HG03039 (cell line): ENCODE data around the gene TDRD12.
"Not testable (repeated sequence)": the region's sequence is repeated elsewhere in the genome, so short reads cannot be mapped to it uniquely, and the experiment has no call there.

Experiments
- ATAC-seq: cut with Tn5 transposase; IDR thresholded peaks from one replicate; pipeline ENCODE4 v1.9.1; 2021; ENCODE audit warnings: mild to moderate bottlenecking, moderate library complexity; ENCODE audit not compliant: unreplicated experiment

Gene TDRD12

DNA sequence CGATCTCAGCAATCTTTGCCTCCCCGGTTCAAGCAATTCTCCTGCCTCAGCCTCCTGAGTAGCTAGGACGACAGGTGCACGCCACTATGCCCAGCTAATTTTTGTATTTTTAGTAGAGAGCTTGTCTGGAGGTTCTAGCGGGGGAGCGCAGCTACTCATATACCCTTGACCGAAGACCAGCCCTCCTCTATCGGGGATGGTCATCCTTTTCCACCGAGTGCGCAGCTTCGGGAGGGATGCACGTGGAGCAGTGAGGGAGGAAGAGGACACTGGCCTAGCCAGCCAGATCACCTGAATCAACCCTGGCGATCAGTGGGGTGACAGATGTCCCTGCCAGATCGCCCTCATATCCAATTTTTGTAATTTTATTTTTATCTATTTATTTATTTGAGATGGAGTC is 143.2 kb downstream of the TDRD12 start:
- no peak for ATAC-seq

DNA sequence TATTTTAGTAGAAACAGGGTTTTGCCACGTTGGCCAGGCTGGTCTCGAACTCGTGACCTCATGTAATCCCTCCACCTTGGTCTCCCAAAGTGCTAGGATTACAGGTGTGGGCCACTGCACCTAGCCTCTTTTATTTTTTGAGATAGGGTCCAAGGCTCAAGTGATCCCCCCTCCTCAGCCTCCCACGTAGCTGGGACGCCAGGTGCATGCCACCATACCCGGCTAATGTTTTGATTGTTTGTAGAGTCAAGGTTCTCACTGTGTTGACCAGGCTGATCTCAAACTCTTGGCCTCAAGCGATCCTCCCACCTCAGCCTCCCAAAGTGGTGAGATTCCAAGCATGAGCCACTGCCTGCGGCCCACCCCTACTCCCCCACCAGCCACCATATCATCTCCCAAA is 143.7 kb downstream of the TDRD12 start:
- ATAC-seq: no peak

DNA sequence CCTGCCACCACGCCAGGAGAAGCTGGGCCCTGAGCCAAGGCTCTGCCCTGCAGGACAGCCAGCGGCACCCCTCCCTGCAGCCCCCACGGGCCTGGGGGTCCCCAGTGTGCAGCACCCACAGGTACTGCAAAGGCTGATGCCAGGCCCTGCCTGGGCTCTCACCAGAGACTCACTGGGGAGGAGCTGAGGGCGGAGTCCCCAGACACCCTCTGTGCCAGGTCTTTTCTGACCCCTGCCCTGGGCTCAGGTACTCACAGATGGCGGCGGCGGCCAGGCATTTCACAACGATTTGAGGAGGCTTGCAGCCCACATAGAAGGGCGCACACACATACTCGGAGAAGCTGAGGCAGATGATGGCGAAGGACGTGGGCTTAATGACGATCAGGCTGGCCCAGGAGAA is 144.3 kb downstream of the TDRD12 start:
- ATAC-seq: no peak

DNA sequence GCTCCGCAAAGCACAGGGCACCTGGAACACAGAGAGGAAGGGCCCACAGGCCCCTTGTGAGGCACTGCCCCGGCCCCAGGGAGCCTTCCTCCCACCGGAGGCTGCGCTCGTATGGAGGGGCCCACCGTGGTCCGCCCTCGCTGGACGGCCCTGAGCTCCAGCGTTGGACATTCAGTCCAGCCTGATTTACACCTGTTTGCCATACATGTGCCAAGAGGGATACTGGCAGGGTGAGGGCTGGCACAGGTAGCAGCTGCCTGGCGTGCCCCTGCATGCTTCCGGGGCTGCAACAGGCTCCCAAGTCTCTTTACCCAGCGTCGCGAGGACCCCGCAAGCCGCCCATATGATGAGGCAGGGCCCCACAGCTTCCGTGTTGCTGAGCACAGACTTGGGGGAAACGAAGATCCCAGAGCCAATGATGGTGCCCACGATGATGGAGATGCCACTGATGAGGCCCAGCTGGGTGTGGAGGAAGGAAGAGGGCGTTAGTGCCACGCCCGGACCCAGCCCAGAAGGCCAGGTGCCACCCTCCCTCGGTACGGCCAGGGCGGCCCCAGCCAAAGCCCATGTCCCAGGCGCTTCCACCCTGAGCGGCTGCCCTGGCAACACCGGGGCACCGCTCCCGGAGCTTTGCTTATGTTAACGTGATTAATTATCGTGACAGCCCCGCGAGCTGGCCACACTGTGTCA is 144.9 kb downstream of the TDRD12 start:
- ATAC-seq: no peak

DNA sequence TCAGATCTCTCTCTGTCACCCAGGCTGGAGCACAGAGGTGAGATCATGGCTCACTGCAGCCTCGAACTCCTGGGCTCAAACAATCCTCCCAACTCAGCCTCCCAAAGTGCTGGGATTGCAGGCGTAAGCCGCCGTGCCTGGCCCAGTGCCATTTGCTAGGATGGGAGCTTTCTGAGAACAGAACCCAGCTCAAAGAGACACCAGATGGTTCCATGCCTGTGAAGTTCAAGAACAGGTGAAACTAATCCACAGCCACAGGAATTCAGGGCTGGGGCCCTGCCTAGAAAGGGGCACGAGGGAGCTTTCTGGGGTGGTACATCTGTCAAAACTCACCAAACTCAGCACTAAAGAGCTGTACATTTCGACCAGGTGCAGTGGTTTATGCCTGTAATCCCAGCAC is 145.8 kb downstream of the TDRD12 start:
- ATAC-seq: no peak

DNA sequence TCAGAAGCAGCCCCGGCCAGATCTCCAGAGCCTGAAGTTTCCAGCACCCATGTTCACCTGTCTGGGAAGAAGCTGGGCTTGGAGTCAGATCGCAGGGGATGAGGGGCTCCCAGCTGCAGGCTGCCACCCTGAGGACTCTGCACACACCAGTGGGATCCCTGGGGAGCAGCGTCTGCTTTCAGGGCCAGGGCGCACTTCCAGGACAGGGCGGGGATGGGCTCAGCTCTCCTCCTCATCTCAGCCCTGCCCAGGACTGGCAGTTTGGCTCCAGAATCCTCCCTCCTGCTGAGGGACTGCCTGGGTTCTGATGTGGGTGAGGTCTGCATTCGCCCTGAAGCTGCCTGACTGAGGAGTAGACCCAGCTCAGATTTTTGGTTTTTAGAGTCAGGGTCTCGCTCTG is 146.5 kb downstream of the TDRD12 start:
- no peak for ATAC-seq

DNA sequence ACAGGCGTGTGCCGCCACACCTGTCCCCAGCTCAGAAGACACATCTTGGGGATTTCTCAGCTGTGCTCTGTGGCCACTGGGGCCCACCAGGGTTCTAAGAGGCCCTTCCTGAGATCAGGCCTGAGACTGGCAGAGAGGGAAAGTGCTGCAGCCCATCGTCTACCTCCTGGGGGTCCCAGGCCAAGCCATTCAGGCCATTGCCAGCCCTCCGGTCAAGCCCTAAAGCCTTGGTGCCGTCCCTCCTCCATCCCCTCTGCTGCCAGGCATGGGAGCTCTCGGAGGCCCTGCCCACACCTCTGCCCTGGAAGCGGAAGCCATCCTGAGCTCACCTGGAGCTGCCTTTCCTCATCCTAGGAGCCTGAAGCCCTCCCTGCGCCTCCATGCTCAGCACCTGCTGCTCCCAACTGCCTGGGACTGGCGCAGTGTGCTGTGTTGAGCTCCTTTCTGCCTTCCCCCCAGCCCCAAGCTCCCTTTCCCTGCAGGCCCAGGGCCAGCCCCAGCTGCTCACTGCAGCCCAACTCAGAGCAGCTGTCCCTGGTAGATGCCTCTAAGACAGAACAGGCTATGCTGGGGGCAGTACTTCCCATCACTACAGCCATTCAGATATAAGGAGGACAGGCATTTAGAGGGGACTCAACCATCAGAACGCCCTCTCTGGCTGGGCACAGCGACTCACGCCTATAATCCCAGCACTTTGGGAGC is 147.1 kb downstream of the TDRD12 start:
- no peak for ATAC-seq

DNA sequence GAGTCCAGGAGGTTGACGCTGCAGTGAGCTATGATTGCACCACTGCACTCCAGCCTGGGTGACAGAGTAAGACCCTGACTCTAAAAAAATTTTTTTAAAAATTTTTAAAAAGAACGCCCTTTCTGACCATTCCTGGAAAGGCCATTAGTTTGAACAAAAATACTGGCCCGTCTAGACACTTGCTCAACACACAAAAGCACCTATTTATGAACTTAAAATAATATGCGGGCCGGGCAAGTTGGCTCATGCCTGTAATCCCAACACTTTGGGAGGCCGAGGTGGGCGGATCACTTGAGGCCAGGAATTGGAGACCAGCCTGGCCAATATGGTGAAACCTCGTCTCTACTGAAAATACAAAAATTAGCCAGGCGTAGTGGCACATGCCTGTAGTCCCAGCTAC is 147.9 kb downstream of the TDRD12 start:
- not testable (repeated sequence) for ATAC-seq

DNA sequence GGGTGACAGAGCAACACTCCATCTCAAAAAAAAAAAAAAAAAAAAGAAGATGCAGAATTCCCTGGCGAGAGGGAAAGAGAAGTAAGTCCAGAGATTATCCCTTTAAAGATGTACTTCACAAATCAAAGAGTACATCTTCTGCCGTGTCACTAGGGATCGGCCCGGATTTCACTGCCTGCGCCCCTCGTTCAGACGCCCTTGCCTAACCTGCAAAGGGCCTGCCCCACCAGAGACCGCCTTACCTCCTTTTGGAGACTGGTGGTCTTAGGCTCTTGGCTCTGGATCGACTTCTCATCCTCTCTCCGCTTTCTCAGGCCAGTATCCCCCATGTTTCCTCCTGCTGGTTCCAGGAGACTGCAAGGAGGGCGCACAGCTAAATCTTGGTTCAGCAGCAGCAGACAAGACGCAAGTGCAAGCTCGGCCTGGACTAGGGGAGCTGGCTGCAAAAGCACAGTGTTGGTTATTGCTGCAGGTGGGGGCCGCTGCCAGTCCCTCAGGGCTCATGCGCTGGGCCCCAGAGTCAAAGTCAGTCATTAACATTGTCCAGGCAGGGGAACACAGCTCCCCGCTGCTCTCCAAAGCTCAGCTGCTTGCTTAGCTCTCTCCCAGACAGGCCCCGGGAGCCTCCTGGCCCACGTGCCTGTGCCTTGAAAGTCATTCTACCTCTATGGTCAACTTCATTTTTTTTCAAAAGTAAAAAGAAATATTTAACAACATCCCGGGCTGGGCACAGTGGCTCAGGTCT is 148.8 kb downstream of the TDRD12 start:
- ATAC-seq: no peak

DNA sequence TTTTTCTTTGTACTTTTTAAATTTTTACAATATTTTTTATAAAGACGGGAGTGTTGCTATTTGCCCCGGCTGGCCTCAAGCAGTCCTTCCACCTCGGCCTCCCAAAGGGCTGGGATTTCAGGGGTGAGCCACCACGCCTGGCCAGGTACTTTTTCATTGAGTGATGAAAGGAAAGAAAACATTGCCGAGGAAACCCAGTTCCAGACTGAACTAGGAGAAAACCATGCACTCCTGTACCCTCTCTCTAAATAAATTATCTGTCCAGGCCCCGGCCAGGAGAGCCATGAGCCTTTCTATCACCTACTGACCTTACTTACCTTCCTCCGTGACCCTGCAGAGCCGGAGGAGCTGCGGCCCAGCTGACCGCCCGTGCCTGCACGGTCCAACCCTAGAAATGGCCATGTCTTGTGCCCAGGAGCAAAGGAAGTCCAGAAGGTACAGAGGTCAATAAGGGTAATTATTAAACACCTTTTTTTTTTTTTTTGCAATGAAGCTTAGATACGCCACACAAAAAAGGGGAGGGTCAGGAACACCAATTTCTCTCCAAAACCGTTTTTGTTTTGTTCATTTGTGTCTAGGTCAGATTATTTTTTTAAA is 149.9 kb downstream of the TDRD12 start, which contains the start of gene SLC7A9:
Gene SLC7A9, minus strand, starts transcription at position 399 of the 597 bp plus-strand sequence. CDS start 1,233 bp downstream, outside the sequence.
- ATAC-seq: no peak

DNA sequence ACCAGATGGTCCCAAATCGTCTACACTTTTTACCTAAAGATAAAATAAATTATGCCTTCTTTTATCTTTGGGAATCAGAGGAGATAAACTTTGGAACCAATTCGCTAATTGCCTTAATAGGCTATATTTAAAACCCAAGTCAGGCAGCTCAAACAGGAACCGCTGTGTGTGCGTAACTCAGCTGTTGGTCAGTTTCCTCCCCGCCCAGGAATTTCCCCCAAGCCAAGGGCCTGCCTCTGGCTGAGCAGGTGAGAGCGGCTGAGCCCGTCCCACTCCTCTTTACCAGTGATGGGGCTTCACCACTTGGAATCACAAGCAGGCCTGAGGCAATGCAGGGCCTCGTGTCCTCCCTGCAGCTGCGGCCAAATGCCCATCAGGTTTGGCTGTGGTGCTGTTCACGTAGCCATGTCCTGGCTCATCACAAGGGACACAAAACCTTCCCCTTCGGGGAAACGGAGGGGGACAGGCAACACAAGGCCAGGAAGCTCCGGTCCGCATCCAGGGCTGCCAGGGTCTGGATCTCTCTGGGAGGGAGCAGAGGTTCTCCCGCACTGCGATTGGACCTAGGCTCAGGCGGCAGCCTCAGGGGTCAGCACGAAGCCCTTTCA is 150.5 kb downstream of the TDRD12 start:
- no peak for ATAC-seq

DNA sequence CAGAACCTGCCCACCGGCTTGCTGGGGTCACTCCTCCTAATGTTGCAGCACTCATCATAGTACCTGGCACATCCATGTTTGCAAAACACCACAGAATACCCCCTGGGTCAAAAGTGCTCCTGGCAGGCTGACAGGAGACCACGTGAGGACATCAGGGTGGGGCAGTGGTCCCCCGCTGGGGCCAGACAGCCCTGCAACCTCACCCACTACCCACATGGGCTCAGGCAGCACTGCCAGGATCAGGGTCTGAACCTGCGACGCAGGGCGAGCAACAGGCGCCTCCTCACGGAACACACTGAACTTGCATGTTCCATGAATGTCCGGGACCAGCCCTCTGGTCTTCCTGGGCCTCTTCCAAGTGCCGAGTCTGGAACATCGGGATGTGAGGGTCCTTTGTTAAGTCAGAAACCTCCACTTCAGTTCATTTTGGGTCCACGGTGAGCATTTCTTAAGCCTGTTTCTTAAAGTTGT is 151.4 kb downstream of the TDRD12 start:
- ATAC-seq: no peak

DNA sequence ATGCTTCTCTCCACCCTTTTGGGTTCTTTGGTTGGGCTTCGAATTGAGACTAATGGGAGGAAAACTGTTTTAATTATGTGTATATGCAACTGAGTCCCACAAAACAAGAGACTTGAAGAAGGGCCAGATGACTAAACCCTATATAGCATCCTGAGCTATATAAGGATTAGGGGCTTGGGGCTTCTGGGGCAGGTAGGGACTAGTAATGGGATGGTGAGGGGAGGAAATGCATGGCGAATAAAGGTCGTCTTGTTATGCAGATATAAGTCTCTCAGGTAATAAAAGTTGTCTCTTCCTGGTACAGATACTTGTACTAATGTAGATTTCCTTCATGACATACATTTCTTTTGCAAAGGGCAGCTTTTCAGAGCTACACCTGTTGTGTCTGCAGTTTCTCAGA is 152.8 kb downstream of the TDRD12 start:
- no peak for ATAC-seq

DNA sequence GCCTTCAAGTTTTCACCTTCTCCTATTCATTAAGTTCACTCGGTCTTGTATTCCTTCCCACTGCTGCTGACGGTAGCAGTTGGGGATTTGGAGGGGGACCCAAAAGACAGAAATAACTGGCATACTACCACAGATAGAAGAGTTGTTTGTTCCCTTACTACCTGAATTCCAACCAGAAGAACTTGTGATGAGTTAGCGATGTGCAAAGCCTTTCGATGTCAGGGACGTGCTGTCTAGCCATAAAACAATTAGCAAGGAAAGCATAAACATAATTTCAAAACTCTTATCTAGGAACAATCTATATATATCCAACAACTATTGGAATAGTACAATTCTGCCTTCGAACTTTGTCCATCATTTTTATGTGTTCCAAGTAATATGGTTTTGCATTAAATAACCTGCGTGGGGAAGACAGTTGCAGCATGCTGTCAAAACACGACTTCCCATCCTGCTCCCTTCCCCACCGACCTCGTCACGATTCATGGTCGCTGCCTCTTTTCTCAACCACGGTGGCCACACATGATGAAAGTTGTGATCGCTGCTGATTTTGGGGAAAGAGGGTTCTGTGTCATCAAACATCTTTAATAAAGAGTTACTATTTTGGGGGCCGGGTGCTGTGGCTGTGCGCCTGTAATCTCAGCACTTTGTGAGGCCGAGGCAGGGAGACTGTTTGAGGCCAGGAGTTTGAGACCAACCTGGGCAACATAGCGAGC is 153.8 kb downstream of the TDRD12 start:
- ATAC-seq: no peak

DNA sequence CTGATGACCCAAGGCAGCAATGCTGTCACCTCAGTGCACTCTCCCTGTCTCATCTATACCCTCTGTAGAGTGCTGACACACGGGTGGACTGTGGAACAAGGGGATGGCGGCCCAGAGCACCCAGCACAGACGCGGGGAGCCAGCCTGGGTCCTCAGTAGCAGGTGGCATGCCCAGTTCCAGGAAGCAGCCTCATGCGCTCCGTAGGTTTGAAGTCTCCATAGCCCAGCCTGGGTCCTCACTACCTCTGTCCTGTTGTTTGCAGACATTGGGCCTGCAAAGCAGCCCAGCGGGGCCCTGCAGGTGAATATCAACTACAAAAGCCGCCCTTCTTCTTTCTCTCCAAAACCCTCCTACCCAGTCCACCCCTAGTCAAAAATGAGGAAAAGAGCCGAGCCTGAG is 155.0 kb downstream of the TDRD12 start:
- no peak for ATAC-seq

DNA sequence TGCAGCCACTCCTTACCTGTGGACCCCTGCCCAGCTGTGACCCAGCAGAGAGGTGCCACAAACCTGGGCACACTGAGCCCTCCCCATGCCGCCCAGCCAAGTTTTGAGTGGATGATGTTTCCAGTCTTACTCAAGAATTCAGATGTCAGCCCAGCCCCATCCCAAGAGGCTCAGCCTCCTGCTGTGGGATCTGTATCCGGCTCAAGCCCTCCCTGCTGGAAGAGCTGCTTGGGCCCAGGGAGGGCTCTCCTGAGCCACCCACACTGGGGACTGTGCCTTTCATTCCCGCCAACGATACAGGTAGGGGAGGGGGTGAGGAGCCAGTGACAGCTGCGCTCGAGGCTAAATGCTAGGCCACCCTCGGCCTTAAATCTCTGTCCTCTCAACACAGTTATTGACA is 155.9 kb downstream of the TDRD12 start:
- ATAC-seq: no peak

DNA sequence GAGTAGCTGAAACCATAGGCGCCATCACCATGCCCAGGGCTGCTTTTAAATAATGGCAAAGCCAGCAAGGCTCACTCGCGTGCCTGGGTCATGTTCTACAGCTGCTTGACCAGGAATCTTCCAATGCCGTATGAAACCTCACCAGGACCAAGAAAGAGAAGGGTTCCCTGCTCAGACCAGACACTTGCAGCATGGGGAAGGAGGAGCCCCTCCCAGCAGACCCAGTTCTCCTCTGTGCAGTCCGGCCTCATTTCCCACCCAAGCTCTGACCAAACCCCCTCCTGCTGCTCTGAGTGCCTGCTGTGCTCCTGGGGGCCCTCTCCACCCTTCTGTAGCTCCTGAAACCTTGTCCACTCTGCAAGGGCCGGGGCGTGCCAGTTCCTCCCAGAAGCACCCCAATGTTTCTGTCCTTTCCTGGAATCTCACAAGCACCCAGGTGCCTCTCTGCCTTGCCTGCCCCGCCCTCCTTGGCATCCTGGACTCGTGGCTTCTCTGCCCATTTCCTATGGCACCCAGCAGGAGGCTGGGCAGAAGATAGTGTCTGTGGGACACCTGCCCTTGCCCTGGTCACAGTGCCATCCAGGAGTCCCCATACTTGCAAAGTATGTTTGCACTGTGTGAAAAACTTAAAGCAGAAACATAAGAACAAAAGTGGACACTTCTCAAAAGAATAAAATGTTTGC is 156.8 kb downstream of the TDRD12 start:
- ATAC-seq: no peak

DNA sequence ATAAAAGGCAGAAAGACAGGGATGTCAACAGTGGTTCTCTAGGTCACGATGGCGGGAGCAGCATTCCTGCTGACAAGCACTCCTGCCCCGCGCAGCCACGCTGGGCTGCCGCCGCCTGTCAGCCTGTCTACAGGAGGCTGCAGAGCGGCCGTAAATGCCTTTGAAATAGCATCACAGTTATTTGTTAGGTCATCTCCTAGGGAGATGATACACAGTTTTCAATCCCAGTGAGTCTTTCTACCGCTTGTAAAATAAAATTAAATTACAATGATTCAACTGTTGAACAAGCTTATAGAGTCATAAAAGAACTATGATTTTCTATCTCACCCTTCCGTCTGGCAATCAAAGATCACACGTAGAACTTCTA is 157.3 kb downstream of the TDRD12 start:
- ATAC-seq: no peak
